ENCODE data around the gene HOXD1. TPM values are rescaled to one million over a fixed set of nuclear protein-coding genes. Genes with fewer than 3 reads are reported as not detected.

The HOXD1 gene
- total RNA-seq, 1 donor from 2014 or later = not detected

DNA sequence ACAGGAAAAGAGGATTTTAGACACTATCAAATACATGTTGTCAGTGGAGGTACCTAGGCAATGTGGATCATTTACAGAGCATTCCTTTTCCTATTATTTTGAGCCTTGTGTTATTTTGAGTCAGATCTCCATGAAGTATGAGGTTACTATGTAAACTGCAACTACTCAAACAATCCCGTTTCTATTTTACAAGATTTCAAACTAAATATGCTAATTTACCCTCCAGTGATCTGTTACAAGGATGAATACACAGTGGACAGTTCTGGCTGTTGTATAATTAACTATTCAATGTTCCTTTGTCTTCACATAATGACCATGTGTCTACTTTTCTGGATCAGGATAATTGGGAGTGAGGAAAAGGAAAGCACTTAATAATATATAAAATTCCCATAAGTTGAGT is 4.6 kb downstream of the HOXD1 start:
- CTCF ChIA-PET = no interaction called here

DNA sequence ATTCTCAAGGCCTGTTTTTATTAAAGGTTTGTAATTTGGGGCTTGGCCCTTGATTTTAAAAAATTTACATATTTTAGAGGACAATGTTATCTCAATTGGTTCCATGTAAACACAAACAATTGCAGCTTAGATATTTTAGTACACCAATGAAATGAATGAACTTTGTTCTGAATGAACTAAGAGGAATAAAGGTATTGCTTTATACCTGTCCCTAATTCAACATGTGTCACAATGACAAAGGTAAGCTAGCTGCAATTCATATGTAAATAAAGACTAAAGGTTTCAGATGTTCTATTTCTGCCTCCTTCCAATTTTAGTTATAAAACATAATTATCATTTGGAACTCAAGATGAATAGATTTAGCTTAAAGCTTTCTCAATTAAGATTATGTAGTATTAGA is 11.4 kb downstream of the HOXD1 start:
- TF ChIP-seq, protein P1, sequence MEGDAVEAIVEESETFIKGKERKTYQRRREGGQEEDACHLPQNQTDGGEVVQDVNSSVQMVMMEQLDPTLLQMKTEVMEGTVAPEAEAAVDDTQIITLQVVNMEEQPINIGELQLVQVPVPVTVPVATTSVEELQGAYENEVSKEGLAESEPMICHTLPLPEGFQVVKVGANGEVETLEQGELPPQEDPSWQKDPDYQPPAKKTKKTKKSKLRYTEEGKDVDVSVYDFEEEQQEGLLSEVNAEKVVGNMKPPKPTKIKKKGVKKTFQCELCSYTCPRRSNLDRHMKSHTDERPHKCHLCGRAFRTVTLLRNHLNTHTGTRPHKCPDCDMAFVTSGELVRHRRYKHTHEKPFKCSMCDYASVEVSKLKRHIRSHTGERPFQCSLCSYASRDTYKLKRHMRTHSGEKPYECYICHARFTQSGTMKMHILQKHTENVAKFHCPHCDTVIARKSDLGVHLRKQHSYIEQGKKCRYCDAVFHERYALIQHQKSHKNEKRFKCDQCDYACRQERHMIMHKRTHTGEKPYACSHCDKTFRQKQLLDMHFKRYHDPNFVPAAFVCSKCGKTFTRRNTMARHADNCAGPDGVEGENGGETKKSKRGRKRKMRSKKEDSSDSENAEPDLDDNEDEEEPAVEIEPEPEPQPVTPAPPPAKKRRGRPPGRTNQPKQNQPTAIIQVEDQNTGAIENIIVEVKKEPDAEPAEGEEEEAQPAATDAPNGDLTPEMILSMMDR (IDR thresholded peaks at IDR 0.05) = no peak
- H3K9me3 Mint-ChIP-seq = no peaks in the 10 kb centered on the region
- H3K4me1 Mint-ChIP-seq = no peaks in the 10 kb centered on the region
- no peak overlapping the region for H3K4me3 Mint-ChIP-seq
- ChIA-PET CTCF (no interaction called here), POLR2A (no interaction called here)
- H3K36me3 Mint-ChIP-seq (ENCODE audit: low read depth) = no peaks in the 10 kb centered on the region
- intact Hi-C loops (cut with micrococcal nuclease) = no loop called here
- H3K27me3 Mint-ChIP-seq = peaks cover 26% of the 10 kb centered on the region
- ATAC-seq (ENCODE audit: low read depth) = no peak
- H3K27ac Mint-ChIP-seq = no peak overlapping the region
- DNase-seq = no peak

More for the DNA sequence above, 4.6 kb downstream of the HOXD1 start:
- no peaks in the 10 kb centered on the region for H3K36me3 Mint-ChIP-seq (ENCODE audit: low read depth)
- TF ChIP-seq, protein P1 (IDR thresholded peaks at IDR 0.05) = no peak
- no peak overlapping the region for H3K4me3 Mint-ChIP-seq
- no peak for DNase-seq
- intact Hi-C loops (cut with micrococcal nuclease) = no loop called here
- H3K27ac Mint-ChIP-seq = no peak overlapping the region
- ATAC-seq (ENCODE audit: low read depth) = no peak
- POLR2A ChIA-PET = no interaction called here
- peaks cover 47% of the 10 kb centered on the region for H3K27me3 Mint-ChIP-seq
- H3K4me1 Mint-ChIP-seq = peaks cover 11% of the 10 kb centered on the region
- no peaks in the 10 kb centered on the region for H3K9me3 Mint-ChIP-seq

GRCh38 chr2:176200971-176201370 is 12.5 kb downstream of the HOXD1 start:
- ATAC-seq (ENCODE audit: low read depth) (no peak), DNase-seq (no peak)
- CTCF ChIA-PET = no interaction called here
- intact Hi-C loops (cut with micrococcal nuclease) = no loop called here
- Mint-ChIP-seq H3K36me3 (ENCODE audit: low read depth) (no peaks in the 10 kb centered on the region), H3K27ac (no peak overlapping the region), H3K9me3 (no peaks in the 10 kb centered on the region), H3K4me1 (no peaks in the 10 kb centered on the region), H3K27me3 (peaks cover 18% of the 10 kb centered on the region), H3K4me3 (no peak overlapping the region)
- POLR2A ChIA-PET = no interaction called here
- TF ChIP-seq, protein P1 (IDR thresholded peaks at IDR 0.05) = no peak

- Mint-ChIP-seq H3K4me3 (no peak overlapping the region), H3K4me1 (no peaks in the 10 kb centered on the region), H3K27me3 (peaks cover 9% of the 10 kb centered on the region), H3K36me3 (ENCODE audit: low read depth) (no peaks in the 10 kb centered on the region), H3K9me3 (no peaks in the 10 kb centered on the region), H3K27ac (no peak overlapping the region)
- intact Hi-C loops (cut with micrococcal nuclease) = no loop called here
- CTCF ChIA-PET = interaction anchor here (1.6 kb wide), 1 partner anchor 252 kb away, joined by 4 read pairs; no protein-coding TSS in a partner anchor
- TF ChIP-seq, protein P1 (IDR thresholded peaks at IDR 0.05) = no peak
- ATAC-seq (ENCODE audit: low read depth) (no peak), DNase-seq (no peak)
- POLR2A ChIA-PET = no interaction called here
These were observed 14.0 kb downstream of the HOXD1 start for GRCh38 chr2:176202491-176202890.

DNA sequence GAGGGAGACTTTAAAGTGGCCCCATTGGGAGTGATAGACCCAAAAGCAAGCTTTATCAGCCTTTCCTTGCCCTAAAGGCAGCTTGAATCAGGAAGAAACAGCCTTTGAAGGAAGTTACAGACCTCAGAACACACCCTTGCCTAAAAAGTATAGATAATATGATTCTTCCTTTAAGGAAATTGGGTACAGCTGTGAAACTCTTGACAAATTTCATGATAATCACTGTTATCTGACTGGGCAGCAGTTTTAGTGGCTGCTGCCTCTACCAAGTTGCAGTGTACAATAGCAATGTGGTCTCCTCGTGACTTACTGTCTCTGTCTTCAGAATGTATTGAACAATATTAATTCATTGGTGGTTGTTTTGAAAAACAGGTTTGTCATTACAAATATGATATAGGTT is 16.7 kb downstream of the HOXD1 start:
- Mint-ChIP-seq H3K4me1 (no peaks in the 10 kb centered on the region), H3K36me3 (ENCODE audit: low read depth) (no peaks in the 10 kb centered on the region), H3K27me3 (peaks cover 10% of the 10 kb centered on the region), H3K27ac (no peak overlapping the region), H3K4me3 (no peak overlapping the region), H3K9me3 (no peaks in the 10 kb centered on the region)
- CTCF ChIA-PET = no interaction called here
- POLR2A ChIA-PET = no interaction called here
- ATAC-seq (ENCODE audit: low read depth) = no peak
- intact Hi-C loops (cut with micrococcal nuclease) = no loop called here
- TF ChIP-seq, protein P1 (IDR thresholded peaks at IDR 0.05) = no peak
- no peak for DNase-seq
